Measurements from ENCODE around the gene FYB2. TPM values are rescaled to one million over a fixed set of nuclear protein-coding genes. Genes with fewer than 3 reads are reported as not detected.

FYB2 gene
- total and polyA plus RNA-seq, 10 of the 15 experiments (the other 5 are each of a cell fraction or from before 2014, with no cell fraction given): 0.04 to 0.16 (median 0.05) TPM; not detected in 4

DNA sequence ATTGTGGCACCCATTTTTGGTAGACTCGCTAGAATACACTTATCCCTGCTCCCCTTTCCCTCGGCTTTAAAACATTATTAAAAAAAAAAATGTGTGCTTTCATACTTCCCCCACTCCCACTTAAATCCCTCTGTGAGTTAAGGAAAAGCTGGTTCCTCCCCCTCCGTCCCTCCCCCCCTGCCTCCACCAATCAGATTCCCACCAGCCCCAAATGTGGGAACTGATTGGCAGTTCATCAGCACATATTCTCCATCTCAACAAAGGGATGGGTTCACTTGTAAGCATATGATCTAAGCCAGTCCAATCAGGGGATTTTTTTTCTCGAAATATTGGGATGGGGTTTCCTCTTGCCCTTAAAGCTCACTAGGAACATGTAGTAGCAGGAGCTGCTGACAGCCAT, 10.8 kb upstream of the FYB2 start:
- BruUV-seq (replicated peaks): no TSS peak
- no peaks in the 10 kb centered on the region for H3K9me3 ChIP-seq (replicated peaks; ENCODE audit: control insufficient read depth, insufficient read depth, low read length)
- no peak overlapping the region for H2AFZ ChIP-seq (ENCODE audit: control insufficient read depth, low read depth, low read length)
- peaks cover 0 to 1% of the 10 kb centered on the region in 2 experiments; a peak in 2 of 4 replicates for H3K27me3 ChIP-seq (replicated peaks in 1 of 2; ENCODE audit: control insufficient read depth in 2 of 2, insufficient read depth in 2 of 2, low read length in 1 of 2)
- WGBS (ENCODE audit: insufficient coverage, insufficient replicate concordance, low lambda C conversion rate, missing lambda C conversion rate): 29% methylated on average over 4 of the region's 4 CpGs
- in situ Hi-C loops (cut with MboI) (loop anchor here (25.0 kb wide), 1 partner anchor 1732 kb away; no protein-coding TSS in a partner anchor), intact Hi-C loops (cut with micrococcal nuclease; ENCODE audit: unreplicated experiment) (loop anchor here (5.0 kb wide), 1 partner anchor 1717 kb away; the partner anchor contains the start of gene OMA1)
- no peaks in the 10 kb centered on the region for H4K20me1 ChIP-seq (ENCODE audit: control insufficient read depth, insufficient read depth)
- ChIA-PET CTCF (interaction anchor here (0.9 to 3.7 kb wide), 4 partner anchors 9 to 545 kb away, joined by 3 to 20 read pairs (median 6); no protein-coding TSS in a partner anchor), POLR2A (no interaction called here), SMC1A (ENCODE audit: uncharacterized antibody, unreplicated experiment) (interaction anchor here (0.6 to 1.2 kb wide), 4 partner anchors 49 to 231 kb away, joined by 3 to 4 read pairs (median 3); no protein-coding TSS in a partner anchor), RAD21 (ENCODE audit: unreplicated experiment) (interaction anchor here (0.7 kb wide), 1 partner anchor 207 kb away, joined by 3 read pairs; no protein-coding TSS in a partner anchor)
- H3K27ac ChIP-seq (ENCODE audit: control insufficient read depth, insufficient read depth): no peak overlapping the region
- TF ChIP-seq NR2F1 (conservative IDR thresholded peaks at IDR 0.05) (no peak), RAD51 (IDR thresholded peaks at IDR 0.05) (no peak), POLR2AphosphoS5 (IDR thresholded peaks at IDR 0.05; ENCODE audit: low read length) (no peak), ZNF384 (IDR thresholded peaks at IDR 0.05; ENCODE audit: borderline replicate concordance, low read depth, low read length) (no peak), FOXK2 (IDR thresholded peaks at IDR 0.05) (no peak)
- TF ChIP-seq, protein P1, sequence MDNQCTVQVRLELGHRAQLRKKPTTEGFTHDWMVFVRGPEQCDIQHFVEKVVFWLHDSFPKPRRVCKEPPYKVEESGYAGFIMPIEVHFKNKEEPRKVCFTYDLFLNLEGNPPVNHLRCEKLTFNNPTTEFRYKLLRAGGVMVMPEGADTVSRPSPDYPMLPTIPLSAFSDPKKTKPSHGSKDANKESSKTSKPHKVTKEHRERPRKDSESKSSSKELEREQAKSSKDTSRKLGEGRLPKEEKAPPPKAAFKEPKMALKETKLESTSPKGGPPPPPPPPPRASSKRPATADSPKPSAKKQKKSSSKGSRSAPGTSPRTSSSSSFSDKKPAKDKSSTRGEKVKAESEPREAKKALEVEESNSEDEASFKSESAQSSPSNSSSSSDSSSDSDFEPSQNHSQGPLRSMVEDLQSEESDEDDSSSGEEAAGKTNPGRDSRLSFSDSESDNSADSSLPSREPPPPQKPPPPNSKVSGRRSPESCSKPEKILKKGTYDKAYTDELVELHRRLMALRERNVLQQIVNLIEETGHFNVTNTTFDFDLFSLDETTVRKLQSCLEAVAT (IDR thresholded peaks at IDR 0.05): no peak
- TF ChIP-seq, protein P2, sequence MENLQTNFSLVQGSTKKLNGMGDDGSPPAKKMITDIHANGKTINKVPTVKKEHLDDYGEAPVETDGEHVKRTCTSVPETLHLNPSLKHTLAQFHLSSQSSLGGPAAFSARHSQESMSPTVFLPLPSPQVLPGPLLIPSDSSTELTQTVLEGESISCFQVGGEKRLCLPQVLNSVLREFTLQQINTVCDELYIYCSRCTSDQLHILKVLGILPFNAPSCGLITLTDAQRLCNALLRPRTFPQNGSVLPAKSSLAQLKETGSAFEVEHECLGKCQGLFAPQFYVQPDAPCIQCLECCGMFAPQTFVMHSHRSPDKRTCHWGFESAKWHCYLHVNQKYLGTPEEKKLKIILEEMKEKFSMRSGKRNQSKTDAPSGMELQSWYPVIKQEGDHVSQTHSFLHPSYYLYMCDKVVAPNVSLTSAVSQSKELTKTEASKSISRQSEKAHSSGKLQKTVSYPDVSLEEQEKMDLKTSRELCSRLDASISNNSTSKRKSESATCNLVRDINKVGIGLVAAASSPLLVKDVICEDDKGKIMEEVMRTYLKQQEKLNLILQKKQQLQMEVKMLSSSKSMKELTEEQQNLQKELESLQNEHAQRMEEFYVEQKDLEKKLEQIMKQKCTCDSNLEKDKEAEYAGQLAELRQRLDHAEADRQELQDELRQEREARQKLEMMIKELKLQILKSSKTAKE (IDR thresholded peaks at IDR 0.05; ENCODE audit: low read depth, poor library complexity, severe bottlenecking): no peak
- ATAC-seq (no peak), DNase-seq (ENCODE audit: low read depth, low spot score) (no peak), FAIRE-seq (no peak)
- no peak overlapping the region for H3K4me2 ChIP-seq (ENCODE audit: control insufficient read depth, insufficient read depth)
- no peaks in the 10 kb centered on the region for H3K79me2 ChIP-seq (ENCODE audit: control insufficient read depth, insufficient read depth, low read length)
- no peaks in the 10 kb centered on the region for H3K36me3 ChIP-seq (ENCODE audit: control insufficient read depth in 2 of 2, insufficient read depth in 2 of 2, low read length in 1 of 2)
- H3K9ac ChIP-seq (ENCODE audit: control insufficient read depth, insufficient read depth, low read length): no peak overlapping the region
- H3K4me1 ChIP-seq (ENCODE audit: control insufficient read depth, insufficient read depth, low read length): no peaks in the 10 kb centered on the region
- H3K4me3 ChIP-seq: no peak overlapping the region

All from GM12878 (cell line).